ENCODE measurements around the gene PPRC1. TPM values are rescaled to one million over a fixed set of nuclear protein-coding genes. Genes with fewer than 3 reads are reported as not detected.

PPRC1 gene
- total and polyA plus RNA-seq, 2 experiments from 2014 or later: 16.4 to 22.6 TPM

- TF ChIP-seq EZH2 (IDR thresholded peaks at IDR 0.05; ENCODE audit: insufficient read depth, poor library complexity, severe bottlenecking): no peak
- TF ChIP-seq EZH2phosphoT487 (IDR thresholded peaks at IDR 0.05; ENCODE audit: insufficient read depth, low read depth): no peak
- H3K9me3 ChIP-seq (ENCODE audit: low read depth): no peaks in the 10 kb centered on the region
- no peaks in the 10 kb centered on the region for H3K9me2 ChIP-seq (ENCODE audit: insufficient read depth)
Measured at GRCh38 chr10:102090772-102091171, 42.1 kb upstream of the PPRC1 start.

DNA sequence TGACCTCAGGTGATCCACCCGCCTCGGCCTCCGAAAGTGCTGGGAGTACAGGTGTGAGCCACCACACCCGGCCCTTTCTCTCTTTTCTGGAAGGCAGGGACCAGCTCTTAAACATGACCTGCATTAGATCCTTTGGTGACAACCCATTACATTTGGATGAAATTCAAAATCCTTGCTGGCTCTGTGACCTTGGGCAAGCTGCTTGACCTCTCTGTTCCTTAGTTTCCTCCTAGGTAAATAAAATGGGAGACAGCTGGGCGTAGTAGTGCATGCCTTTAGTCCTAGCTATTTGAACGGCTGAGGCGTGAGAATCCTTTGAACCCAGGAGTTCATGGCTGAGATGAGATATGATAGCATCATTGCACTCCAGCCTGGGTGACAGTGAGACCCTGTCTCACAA lies 36.4 kb upstream of the PPRC1 start:
- TF ChIP-seq EZH2 (IDR thresholded peaks at IDR 0.05; ENCODE audit: insufficient read depth, poor library complexity, severe bottlenecking) (no peak), EZH2phosphoT487 (IDR thresholded peaks at IDR 0.05; ENCODE audit: insufficient read depth, low read depth) (no peak)
- Histone ChIP-seq H3K27me3 (replicated peaks; ENCODE audit: insufficient read depth) (no peaks in the 10 kb centered on the region), H3K27ac (no peak overlapping the region), H3K9ac (no peak overlapping the region), H3K9me2 (ENCODE audit: insufficient read depth) (no peaks in the 10 kb centered on the region), H3K79me2 (ENCODE audit: insufficient read depth) (no peaks in the 10 kb centered on the region), H3F3A (ENCODE audit: insufficient read depth) (no peaks in the 10 kb centered on the region), H2AFZ (no peak overlapping the region), H3K4me2 (ENCODE audit: unreplicated experiment) (no peak overlapping the region), H3K36me3 (ENCODE audit: low read depth) (no peaks in the 10 kb centered on the region), H3K4me1 (ENCODE audit: insufficient read depth) (no peaks in the 10 kb centered on the region), H3K4me3 (no peak overlapping the region), H3K9me3 (ENCODE audit: low read depth) (no peaks in the 10 kb centered on the region), H4K20me1 (ENCODE audit: insufficient read depth) (no peaks in the 10 kb centered on the region)
- DNase-seq: no peak
- 94 to 97% methylated on average over 7 of the region's 7 CpGs for WGBS, 2 experiments (ENCODE audit: low coverage in 1 of 2, low lambda C conversion rate in 2 of 2, missing lambda C conversion rate in 2 of 2)
- in situ Hi-C loops (cut with MboI): no loop called here

More at GRCh38 chr10:102090772-102091171, 42.1 kb upstream of the PPRC1 start:
- Histone ChIP-seq H4K20me1 (ENCODE audit: insufficient read depth) (no peaks in the 10 kb centered on the region), H3K79me2 (ENCODE audit: insufficient read depth) (no peaks in the 10 kb centered on the region), H3K4me2 (ENCODE audit: unreplicated experiment) (no peak overlapping the region), H3K4me3 (no peak overlapping the region), H2AFZ (no peak overlapping the region), H3K4me1 (ENCODE audit: insufficient read depth) (no peaks in the 10 kb centered on the region), H3K9ac (no peak overlapping the region), H3K27me3 (replicated peaks; ENCODE audit: insufficient read depth) (no peaks in the 10 kb centered on the region), H3K27ac (no peak overlapping the region), H3K36me3 (ENCODE audit: low read depth) (no peaks in the 10 kb centered on the region), H3F3A (ENCODE audit: insufficient read depth) (no peaks in the 10 kb centered on the region)
- DNase-seq: no peak
- WGBS, 2 experiments (ENCODE audit: low coverage in 1 of 2, low lambda C conversion rate in 2 of 2, missing lambda C conversion rate in 2 of 2): 77 to 85% methylated on average over 2 of the region's 2 CpGs
- in situ Hi-C loops (cut with MboI): no loop called here

- H3K4me2 ChIP-seq (ENCODE audit: unreplicated experiment): no peak overlapping the region
- no peaks in the 10 kb centered on the region for H4K20me1 ChIP-seq (ENCODE audit: insufficient read depth)
- H3K4me3 ChIP-seq: no peak overlapping the region
- no peaks in the 10 kb centered on the region for H3F3A ChIP-seq (ENCODE audit: insufficient read depth)
- H3K36me3 ChIP-seq (ENCODE audit: low read depth): no peaks in the 10 kb centered on the region
- H3K9ac ChIP-seq: no peak overlapping the region
- 88 to 91% methylated on average over 5 of the region's 5 CpGs for WGBS, 2 experiments (ENCODE audit: low coverage in 1 of 2, low lambda C conversion rate in 2 of 2, missing lambda C conversion rate in 2 of 2)
- no peaks in the 10 kb centered on the region for H3K27me3 ChIP-seq (replicated peaks; ENCODE audit: insufficient read depth)
- no peak overlapping the region for H2AFZ ChIP-seq
- DNase-seq: no peak
- H3K9me3 ChIP-seq (ENCODE audit: low read depth): no peaks in the 10 kb centered on the region
- no peaks in the 10 kb centered on the region for H3K4me1 ChIP-seq (ENCODE audit: insufficient read depth)
- no peaks in the 10 kb centered on the region for H3K79me2 ChIP-seq (ENCODE audit: insufficient read depth)
- no peaks in the 10 kb centered on the region for H3K9me2 ChIP-seq (ENCODE audit: insufficient read depth)
- TF ChIP-seq EZH2phosphoT487 (IDR thresholded peaks at IDR 0.05; ENCODE audit: insufficient read depth, low read depth) (no peak), EZH2 (IDR thresholded peaks at IDR 0.05; ENCODE audit: insufficient read depth, poor library complexity, severe bottlenecking) (no peak)
- in situ Hi-C loops (cut with MboI): no loop called here
- no peak overlapping the region for H3K27ac ChIP-seq
Measured at GRCh38 chr10:102101152-102101551, 31.7 kb upstream of the PPRC1 start.

- H2AFZ ChIP-seq: no peak overlapping the region
- no peak for TF ChIP-seq EZH2 (IDR thresholded peaks at IDR 0.05; ENCODE audit: insufficient read depth, poor library complexity, severe bottlenecking)
- no peaks in the 10 kb centered on the region for H4K20me1 ChIP-seq (ENCODE audit: insufficient read depth)
- no peaks in the 10 kb centered on the region for H3K36me3 ChIP-seq (ENCODE audit: low read depth)
- H3F3A ChIP-seq (ENCODE audit: insufficient read depth): no peaks in the 10 kb centered on the region
- no peak overlapping the region for H3K4me3 ChIP-seq
- H3K9me2 ChIP-seq (ENCODE audit: insufficient read depth): no peaks in the 10 kb centered on the region
- peak; percentile 13 for DNase-seq
- in situ Hi-C loops (cut with MboI): no loop called here
- H3K27ac ChIP-seq: no peak overlapping the region
- WGBS, 2 experiments (ENCODE audit: low coverage in 1 of 2, low lambda C conversion rate in 2 of 2, missing lambda C conversion rate in 2 of 2): 45 to 57% methylated on average over 1 of the region's 1 CpG
- H3K9me3 ChIP-seq (ENCODE audit: low read depth): no peaks in the 10 kb centered on the region
- H3K27me3 ChIP-seq (replicated peaks; ENCODE audit: insufficient read depth): no peaks in the 10 kb centered on the region
- H3K4me2 ChIP-seq (ENCODE audit: unreplicated experiment): no peak overlapping the region
- H3K4me1 ChIP-seq (ENCODE audit: insufficient read depth): no peaks in the 10 kb centered on the region
- no peak overlapping the region for H3K9ac ChIP-seq
- H3K79me2 ChIP-seq (ENCODE audit: insufficient read depth): no peaks in the 10 kb centered on the region
Measured at GRCh38 chr10:102102421-102102820, 30.4 kb upstream of the PPRC1 start.

DNA sequence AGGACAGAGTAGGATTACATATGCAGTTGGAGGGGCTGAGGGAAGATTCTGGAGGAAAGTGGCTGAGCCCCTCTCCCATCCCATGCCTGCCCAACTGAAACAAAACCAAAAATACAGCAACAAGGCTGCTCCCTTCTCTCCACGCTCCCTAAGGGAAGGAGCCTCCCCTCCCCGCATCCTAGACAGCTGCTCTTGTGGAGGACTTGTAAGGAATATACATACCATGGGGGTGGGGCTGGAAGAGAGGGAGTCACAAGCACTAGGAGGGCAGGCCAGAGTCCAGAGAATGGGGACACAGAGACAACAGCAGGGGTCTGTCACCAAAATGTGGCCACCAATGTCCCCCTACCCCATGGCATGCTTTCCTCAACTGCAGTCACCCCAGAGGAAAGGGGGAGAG lies 25.8 kb upstream of the PPRC1 start:
- Histone ChIP-seq H3K9me3 (ENCODE audit: low read depth) (no peaks in the 10 kb centered on the region), H3K79me2 (ENCODE audit: insufficient read depth) (peaks cover 23% of the 10 kb centered on the region), H4K20me1 (ENCODE audit: insufficient read depth) (no peaks in the 10 kb centered on the region; the same call in 1 of the 2 replicates), H3K27me3 (replicated peaks; ENCODE audit: insufficient read depth) (no peaks in the 10 kb centered on the region), H3K4me3 (no peak overlapping the region), H3K27ac (no peak overlapping the region), H2AFZ (no peak overlapping the region), H3K4me1 (ENCODE audit: insufficient read depth) (no peaks in the 10 kb centered on the region), H3K9me2 (ENCODE audit: insufficient read depth) (no peaks in the 10 kb centered on the region), H3K4me2 (ENCODE audit: unreplicated experiment) (no peak overlapping the region), H3K9ac (no peak overlapping the region), H3K36me3 (ENCODE audit: low read depth) (peaks cover 28% of the 10 kb centered on the region), H3F3A (ENCODE audit: insufficient read depth) (no peaks in the 10 kb centered on the region)
- WGBS, 2 experiments (ENCODE audit: low coverage in 1 of 2, low lambda C conversion rate in 2 of 2, missing lambda C conversion rate in 2 of 2): 90 to 93% methylated on average over 2 of the region's 2 CpGs
- DNase-seq: no peak
- in situ Hi-C loops (cut with MboI): no loop called here
- no peak for TF ChIP-seq EZH2phosphoT487 (IDR thresholded peaks at IDR 0.05; ENCODE audit: insufficient read depth, low read depth)
- no peak for TF ChIP-seq EZH2 (IDR thresholded peaks at IDR 0.05; ENCODE audit: insufficient read depth, poor library complexity, severe bottlenecking)

Data from GM23248 (cell line).